Activated CD4-positive, alpha-beta T cell treated with anti-CD3 and anti-CD28 coated beads for 4 hours (primary cell): ENCODE data around the gene TIMP2.
"Not testable (repeated sequence)": the region's sequence is repeated elsewhere in the genome, so short reads cannot be mapped to it uniquely, and the experiment has no call there.

ENCODE experiments used
- DNase-seq, 2 donors: peaks; one replicate each; pipeline ENCODE4 v3.0.0-alpha.2; 2020

Gene TIMP2

GRCh38 chr17:78925234-78925633 is at the start of gene TIMP2:
TSS of gene TIMP2 (minus strand) at chr17:78925387. CDS start at chr17:78925088, 299 bp downstream.
- DNase-seq, result peak; percentile 63 to 66

- DNase-seq, result no peak
These were observed 48.8 kb upstream of the TIMP2 start for GRCh38 chr17:78973792-78974520.

GRCh38 chr17:78973196-78973595 is 48.0 kb upstream of the TIMP2 start:
- no peak for DNase-seq

- DNase-seq, result no peak
These were observed 47.4 kb upstream of the TIMP2 start for GRCh38 chr17:78972507-78973105.

- no peak for DNase-seq
These were observed 46.7 kb upstream of the TIMP2 start for GRCh38 chr17:78971756-78972506.

GRCh38 chr17:78970834-78971755 is 45.9 kb upstream of the TIMP2 start:
- DNase-seq, result peak; percentile 71 to 81

- DNase-seq, result no peak
These were observed 44.7 kb upstream of the TIMP2 start for GRCh38 chr17:78969865-78970264.

- DNase-seq, result no peak
These were observed 42.7 kb upstream of the TIMP2 start for GRCh38 chr17:78967782-78968362.

- DNase-seq, result no peak
These were observed 41.9 kb upstream of the TIMP2 start for GRCh38 chr17:78966910-78967600.

GRCh38 chr17:78966123-78966813 is 41.1 kb upstream of the TIMP2 start:
- no peak for DNase-seq

GRCh38 chr17:78965491-78965924 is 40.3 kb upstream of the TIMP2 start:
- no peak for DNase-seq

GRCh38 chr17:78963378-78963777 is 38.2 kb upstream of the TIMP2 start:
- no peak for DNase-seq

- not testable (repeated sequence) for DNase-seq
These were observed 37.8 kb upstream of the TIMP2 start for GRCh38 chr17:78962984-78963348.

GRCh38 chr17:78962345-78962983 is 37.3 kb upstream of the TIMP2 start:
- no peak for DNase-seq

- DNase-seq, result no peak
These were observed 36.4 kb upstream of the TIMP2 start for GRCh38 chr17:78961571-78961970.

GRCh38 chr17:78960928-78961327 is 35.7 kb upstream of the TIMP2 start:
- no peak for DNase-seq

GRCh38 chr17:78959803-78960202 is 34.6 kb upstream of the TIMP2 start:
- no peak for DNase-seq

GRCh38 chr17:78958641-78959127 is 33.5 kb upstream of the TIMP2 start:
- no peak for DNase-seq

- no peak for DNase-seq
These were observed 31.9 kb upstream of the TIMP2 start for GRCh38 chr17:78957128-78957527.

- DNase-seq, result no peak
These were observed 31.1 kb upstream of the TIMP2 start for GRCh38 chr17:78956254-78956653.
